GM23338 (cell line): ENCODE measurements around the gene GIGYF2. TPM values are rescaled to one million over a fixed set of nuclear protein-coding genes. Genes with fewer than 3 reads are reported as not detected.

Experiments used
- EZH2 ChIP-seq: fragments of 200-600 bp; sonication (generic); IDR thresholded peaks from one replicate; pipeline ENCODE4 v1.8.0; 2017; ENCODE audit warnings: antibody characterized with exemption, mild to moderate bottlenecking, low read depth; ENCODE audit not compliant: unreplicated experiment
- NANOG ChIP-seq: IDR thresholded peaks from 2 replicates; pipeline ENCODE4 v1.6.1; 2016; ENCODE audit warnings: antibody characterized with exemption, borderline replicate concordance
- POLR2AphosphoS5 ChIP-seq: IDR thresholded peaks from 2 replicates; pipeline ENCODE4 v1.6.1; 2016; ENCODE audit warnings: antibody characterized with exemption, low read depth
- ZNF114 ChIP-seq: fragments of 250-450 bp; sonication (Bioruptor Pico); IDR thresholded peaks from 2 replicates; pipeline ENCODE4 v1.5.0; 2020; ENCODE audit warnings: mild to moderate bottlenecking, moderate library complexity
- ZNF331 ChIP-seq: fragments of 250-450 bp; sonication (Bioruptor Pico); IDR thresholded peaks from 2 replicates; pipeline ENCODE4 v1.5.0; 2020; ENCODE audit warnings: low read depth, mild to moderate bottlenecking, moderate library complexity
- polyA plus RNA-seq: library from polyadenylated mRNA; unstranded; fragments of >200 nt; fragmentation: Nextera tagmentation; extraction: Ambion mirVana; gene quantifications from 2 replicates; pipeline ENCODE4 v1.2.1, GENCODE V29; 2016
- total RNA-seq: library from RNA; depleted of rRNA; stranded (reverse); fragments of >200 nt; shearing (Covaris generic); gene quantifications from 2 replicates; pipeline ENCODE4 v1.2.3, GENCODE V29; 2014
- TF ChIP-seq, protein P1 (sequence below): fragments of 250-450 bp; sonication (Bioruptor Pico); IDR thresholded peaks from 2 replicates; pipeline ENCODE4 v1.5.0; 2020; ENCODE audit warnings: mild to moderate bottlenecking, moderate library complexity
- TF ChIP-seq, protein P2 (sequence below): IDR thresholded peaks from 2 replicates; pipeline ENCODE4 v1.6.1; 2016; ENCODE audit warnings: antibody characterized with exemption
- TF ChIP-seq, protein P3 (sequence below): IDR thresholded peaks from one replicate; pipeline ENCODE4 v1.6.1; 2018; ENCODE audit warnings: antibody characterized with exemption; ENCODE audit not compliant: unreplicated experiment

The GIGYF2 gene
- total and polyA plus RNA-seq, 2 experiments from 2014 or later: 48.9 to 104 TPM

DNA sequence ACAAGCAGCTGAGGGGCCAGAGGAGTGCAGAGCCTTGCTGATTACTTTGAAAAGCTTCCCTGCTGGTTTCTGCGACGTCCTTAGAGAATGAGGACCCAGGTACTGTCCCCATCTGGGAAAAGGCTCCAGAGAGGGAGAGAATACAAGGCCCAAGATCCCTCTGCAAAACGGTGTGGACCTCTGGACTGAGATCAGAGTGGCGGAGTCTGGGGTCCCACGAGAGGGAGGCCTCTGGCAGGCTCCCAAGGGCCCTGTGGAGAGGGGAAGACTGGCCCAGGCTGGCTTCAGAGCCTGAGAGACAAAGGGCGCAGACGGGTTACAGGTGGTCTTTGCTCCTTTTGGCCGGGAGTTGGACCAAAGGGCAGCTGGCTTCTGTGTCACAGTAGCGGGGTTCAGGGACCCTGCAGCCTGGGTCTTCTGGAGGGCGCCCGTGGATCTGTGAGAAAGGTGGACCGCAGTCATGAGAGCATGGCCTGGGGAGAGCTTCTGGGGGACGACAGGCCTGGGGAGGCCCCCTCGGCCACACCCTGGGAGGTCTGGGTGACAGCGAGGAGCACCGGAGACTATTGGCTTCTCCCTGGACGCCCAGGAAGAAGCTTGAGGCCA lies 173.7 kb downstream of the GIGYF2 start (continued):
- TF ChIP-seq, protein P1, sequence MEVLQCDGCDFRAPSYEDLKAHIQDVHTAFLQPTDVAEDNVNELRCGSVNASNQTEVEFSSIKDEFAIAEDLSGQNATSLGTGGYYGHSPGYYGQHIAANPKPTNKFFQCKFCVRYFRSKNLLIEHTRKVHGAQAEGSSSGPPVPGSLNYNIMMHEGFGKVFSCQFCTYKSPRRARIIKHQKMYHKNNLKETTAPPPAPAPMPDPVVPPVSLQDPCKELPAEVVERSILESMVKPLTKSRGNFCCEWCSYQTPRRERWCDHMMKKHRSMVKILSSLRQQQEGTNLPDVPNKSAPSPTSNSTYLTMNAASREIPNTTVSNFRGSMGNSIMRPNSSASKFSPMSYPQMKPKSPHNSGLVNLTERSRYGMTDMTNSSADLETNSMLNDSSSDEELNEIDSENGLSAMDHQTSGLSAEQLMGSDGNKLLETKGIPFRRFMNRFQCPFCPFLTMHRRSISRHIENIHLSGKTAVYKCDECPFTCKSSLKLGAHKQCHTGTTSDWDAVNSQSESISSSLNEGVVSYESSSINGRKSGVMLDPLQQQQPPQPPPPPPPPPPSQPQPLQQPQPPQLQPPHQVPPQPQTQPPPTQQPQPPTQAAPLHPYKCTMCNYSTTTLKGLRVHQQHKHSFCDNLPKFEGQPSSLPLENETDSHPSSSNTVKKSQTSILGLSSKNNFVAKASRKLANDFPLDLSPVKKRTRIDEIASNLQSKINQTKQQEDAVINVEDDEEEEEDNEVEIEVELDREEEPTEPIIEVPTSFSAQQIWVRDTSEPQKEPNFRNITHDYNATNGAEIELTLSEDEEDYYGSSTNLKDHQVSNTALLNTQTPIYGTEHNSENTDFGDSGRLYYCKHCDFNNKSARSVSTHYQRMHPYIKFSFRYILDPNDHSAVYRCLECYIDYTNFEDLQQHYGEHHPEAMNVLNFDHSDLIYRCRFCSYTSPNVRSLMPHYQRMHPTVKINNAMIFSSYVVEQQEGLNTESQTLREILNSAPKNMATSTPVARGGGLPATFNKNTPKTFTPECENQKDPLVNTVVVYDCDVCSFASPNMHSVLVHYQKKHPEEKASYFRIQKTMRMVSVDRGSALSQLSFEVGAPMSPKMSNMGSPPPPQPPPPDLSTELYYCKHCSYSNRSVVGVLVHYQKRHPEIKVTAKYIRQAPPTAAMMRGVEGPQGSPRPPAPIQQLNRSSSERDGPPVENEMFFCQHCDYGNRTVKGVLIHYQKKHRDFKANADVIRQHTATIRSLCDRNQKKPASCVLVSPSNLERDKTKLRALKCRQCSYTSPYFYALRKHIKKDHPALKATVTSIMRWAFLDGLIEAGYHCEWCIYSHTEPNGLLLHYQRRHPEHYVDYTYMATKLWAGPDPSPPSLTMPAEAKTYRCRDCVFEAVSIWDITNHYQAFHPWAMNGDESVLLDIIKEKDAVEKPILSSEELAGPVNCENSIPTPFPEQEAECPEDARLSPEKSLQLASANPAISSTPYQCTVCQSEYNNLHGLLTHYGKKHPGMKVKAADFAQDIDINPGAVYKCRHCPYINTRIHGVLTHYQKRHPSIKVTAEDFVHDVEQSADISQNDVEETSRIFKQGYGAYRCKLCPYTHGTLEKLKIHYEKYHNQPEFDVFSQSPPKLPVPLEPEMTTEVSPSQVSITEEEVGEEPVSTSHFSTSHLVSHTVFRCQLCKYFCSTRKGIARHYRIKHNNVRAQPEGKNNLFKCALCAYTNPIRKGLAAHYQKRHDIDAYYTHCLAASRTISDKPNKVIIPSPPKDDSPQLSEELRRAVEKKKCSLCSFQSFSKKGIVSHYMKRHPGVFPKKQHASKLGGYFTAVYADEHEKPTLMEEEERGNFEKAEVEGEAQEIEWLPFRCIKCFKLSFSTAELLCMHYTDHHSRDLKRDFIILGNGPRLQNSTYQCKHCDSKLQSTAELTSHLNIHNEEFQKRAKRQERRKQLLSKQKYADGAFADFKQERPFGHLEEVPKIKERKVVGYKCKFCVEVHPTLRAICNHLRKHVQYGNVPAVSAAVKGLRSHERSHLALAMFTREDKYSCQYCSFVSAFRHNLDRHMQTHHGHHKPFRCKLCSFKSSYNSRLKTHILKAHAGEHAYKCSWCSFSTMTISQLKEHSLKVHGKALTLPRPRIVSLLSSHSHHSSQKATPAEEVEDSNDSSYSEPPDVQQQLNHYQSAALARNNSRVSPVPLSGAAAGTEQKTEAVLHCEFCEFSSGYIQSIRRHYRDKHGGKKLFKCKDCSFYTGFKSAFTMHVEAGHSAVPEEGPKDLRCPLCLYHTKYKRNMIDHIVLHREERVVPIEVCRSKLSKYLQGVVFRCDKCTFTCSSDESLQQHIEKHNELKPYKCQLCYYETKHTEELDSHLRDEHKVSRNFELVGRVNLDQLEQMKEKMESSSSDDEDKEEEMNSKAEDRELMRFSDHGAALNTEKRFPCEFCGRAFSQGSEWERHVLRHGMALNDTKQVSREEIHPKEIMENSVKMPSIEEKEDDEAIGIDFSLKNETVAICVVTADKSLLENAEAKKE (CRISPR knock-in tag): no peak
- TF ChIP-seq, protein P2, sequence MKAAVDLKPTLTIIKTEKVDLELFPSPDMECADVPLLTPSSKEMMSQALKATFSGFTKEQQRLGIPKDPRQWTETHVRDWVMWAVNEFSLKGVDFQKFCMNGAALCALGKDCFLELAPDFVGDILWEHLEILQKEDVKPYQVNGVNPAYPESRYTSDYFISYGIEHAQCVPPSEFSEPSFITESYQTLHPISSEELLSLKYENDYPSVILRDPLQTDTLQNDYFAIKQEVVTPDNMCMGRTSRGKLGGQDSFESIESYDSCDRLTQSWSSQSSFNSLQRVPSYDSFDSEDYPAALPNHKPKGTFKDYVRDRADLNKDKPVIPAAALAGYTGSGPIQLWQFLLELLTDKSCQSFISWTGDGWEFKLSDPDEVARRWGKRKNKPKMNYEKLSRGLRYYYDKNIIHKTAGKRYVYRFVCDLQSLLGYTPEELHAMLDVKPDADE: no peak
- no peak for TF ChIP-seq EZH2
- no peak for TF ChIP-seq ZNF114
- TF ChIP-seq, protein P3, sequence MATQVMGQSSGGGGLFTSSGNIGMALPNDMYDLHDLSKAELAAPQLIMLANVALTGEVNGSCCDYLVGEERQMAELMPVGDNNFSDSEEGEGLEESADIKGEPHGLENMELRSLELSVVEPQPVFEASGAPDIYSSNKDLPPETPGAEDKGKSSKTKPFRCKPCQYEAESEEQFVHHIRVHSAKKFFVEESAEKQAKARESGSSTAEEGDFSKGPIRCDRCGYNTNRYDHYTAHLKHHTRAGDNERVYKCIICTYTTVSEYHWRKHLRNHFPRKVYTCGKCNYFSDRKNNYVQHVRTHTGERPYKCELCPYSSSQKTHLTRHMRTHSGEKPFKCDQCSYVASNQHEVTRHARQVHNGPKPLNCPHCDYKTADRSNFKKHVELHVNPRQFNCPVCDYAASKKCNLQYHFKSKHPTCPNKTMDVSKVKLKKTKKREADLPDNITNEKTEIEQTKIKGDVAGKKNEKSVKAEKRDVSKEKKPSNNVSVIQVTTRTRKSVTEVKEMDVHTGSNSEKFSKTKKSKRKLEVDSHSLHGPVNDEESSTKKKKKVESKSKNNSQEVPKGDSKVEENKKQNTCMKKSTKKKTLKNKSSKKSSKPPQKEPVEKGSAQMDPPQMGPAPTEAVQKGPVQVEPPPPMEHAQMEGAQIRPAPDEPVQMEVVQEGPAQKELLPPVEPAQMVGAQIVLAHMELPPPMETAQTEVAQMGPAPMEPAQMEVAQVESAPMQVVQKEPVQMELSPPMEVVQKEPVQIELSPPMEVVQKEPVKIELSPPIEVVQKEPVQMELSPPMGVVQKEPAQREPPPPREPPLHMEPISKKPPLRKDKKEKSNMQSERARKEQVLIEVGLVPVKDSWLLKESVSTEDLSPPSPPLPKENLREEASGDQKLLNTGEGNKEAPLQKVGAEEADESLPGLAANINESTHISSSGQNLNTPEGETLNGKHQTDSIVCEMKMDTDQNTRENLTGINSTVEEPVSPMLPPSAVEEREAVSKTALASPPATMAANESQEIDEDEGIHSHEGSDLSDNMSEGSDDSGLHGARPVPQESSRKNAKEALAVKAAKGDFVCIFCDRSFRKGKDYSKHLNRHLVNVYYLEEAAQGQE: no peak
- no peak for TF ChIP-seq NANOG
- TF ChIP-seq ZNF331 (CRISPR knock-in tag): no peak
- no peak for TF ChIP-seq POLR2AphosphoS5
